HL-60 (cell line): Measurements from ENCODE around the gene GLDN.

ENCODE experiments used
- POLR2AphosphoS5 ChIP-seq: IDR thresholded peaks from 2 replicates; pipeline ENCODE4 v1.6.1; 2012; ENCODE audit warnings: low read depth
- TF ChIP-seq, protein P1 (sequence below): IDR thresholded peaks from one replicate; pipeline ENCODE4 v1.5.1; 2011; ENCODE audit warnings: low read length, control low read depth, inconsistent platforms; ENCODE audit not compliant: insufficient read depth

DNA sequence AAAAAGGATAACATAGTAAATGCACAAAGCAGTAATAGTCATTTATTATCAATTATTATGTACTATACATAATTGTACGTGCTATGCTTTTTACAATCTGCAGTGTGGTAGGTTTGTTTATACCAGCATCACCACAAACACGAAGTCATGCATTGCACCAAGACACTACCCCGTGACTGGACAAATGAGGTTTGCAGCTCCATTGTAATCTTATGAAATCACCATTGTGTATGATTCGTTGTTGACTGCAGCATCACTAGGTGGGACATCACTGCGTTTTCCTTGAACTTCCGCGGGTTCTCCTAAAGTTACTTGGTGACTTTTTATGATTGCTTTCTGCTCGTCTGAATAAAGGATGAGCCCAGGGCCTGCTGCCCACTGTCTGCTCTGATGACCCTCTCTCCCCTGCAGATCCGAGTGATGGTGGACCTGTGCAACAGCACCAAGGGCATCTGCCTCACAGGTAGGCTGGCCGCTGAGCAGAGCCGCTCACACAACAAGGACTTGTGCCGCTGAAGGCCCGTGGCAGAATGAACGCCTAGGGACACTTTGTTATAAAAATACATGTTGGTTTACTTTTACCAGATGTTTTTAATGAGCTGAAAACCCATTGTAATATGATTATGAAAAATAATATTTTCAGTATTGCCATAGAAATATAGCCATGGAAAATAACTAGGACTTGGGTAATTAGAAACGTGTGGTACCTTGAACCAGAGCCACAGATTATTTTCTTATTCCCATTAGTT lies 35.8 kb downstream of the GLDN start:
- TF ChIP-seq, protein P1, sequence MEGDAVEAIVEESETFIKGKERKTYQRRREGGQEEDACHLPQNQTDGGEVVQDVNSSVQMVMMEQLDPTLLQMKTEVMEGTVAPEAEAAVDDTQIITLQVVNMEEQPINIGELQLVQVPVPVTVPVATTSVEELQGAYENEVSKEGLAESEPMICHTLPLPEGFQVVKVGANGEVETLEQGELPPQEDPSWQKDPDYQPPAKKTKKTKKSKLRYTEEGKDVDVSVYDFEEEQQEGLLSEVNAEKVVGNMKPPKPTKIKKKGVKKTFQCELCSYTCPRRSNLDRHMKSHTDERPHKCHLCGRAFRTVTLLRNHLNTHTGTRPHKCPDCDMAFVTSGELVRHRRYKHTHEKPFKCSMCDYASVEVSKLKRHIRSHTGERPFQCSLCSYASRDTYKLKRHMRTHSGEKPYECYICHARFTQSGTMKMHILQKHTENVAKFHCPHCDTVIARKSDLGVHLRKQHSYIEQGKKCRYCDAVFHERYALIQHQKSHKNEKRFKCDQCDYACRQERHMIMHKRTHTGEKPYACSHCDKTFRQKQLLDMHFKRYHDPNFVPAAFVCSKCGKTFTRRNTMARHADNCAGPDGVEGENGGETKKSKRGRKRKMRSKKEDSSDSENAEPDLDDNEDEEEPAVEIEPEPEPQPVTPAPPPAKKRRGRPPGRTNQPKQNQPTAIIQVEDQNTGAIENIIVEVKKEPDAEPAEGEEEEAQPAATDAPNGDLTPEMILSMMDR, result no peak
- TF ChIP-seq POLR2AphosphoS5, result no peak
